Measurements from ENCODE around the gene ADSS2. TPM values are rescaled to one million over a fixed set of nuclear protein-coding genes. Genes with fewer than 3 reads are reported as not detected.

The ADSS2 gene
- total and polyA plus RNA-seq, 4 donors = 18.4 to 46.7 (median 37.0) TPM

GRCh38 chr1:244435562-244436205, 16.0 kb downstream of the ADSS2 start:
- Histone ChIP-seq H3K4me3 (no peak overlapping the region), H3K27me3 (ENCODE audit: control insufficient read depth in 3 of 3, insufficient read depth in 3 of 3, low read length in 2 of 3) (no peaks in the 10 kb centered on the region), H3K9ac (ENCODE audit: insufficient read depth in 1 of 2, low read length in 2 of 2) (no peak overlapping the region), H3K27ac (ENCODE audit: low read depth in 1 of 2, low read length in 1 of 2) (no peak overlapping the region), H3K4me1 (ENCODE audit: control insufficient read depth in 5 of 5, insufficient read depth in 5 of 5, low read length in 5 of 5) (peaks cover 0 to 8% (median 0%) of the 10 kb centered on the region in 5 donors), H3K9me3 (ENCODE audit: control insufficient read depth in 4 of 4, insufficient read depth in 3 of 4, low read length in 3 of 4) (no peaks in the 10 kb centered on the region), H3K36me3 (ENCODE audit: control insufficient read depth in 4 of 4, insufficient read depth in 4 of 4, low read length in 4 of 4) (peaks cover 0 to 9% (median 2%) of the 10 kb centered on the region in 4 donors)
- 83 to 93% methylated on average over 6 of the region's 6 CpGs for WGBS, 2 donors
- ATAC-seq (ENCODE audit: insufficient read depth, low FRiP score) = no peak
- no peak for DNase-seq
- TF ChIP-seq, protein P1, sequence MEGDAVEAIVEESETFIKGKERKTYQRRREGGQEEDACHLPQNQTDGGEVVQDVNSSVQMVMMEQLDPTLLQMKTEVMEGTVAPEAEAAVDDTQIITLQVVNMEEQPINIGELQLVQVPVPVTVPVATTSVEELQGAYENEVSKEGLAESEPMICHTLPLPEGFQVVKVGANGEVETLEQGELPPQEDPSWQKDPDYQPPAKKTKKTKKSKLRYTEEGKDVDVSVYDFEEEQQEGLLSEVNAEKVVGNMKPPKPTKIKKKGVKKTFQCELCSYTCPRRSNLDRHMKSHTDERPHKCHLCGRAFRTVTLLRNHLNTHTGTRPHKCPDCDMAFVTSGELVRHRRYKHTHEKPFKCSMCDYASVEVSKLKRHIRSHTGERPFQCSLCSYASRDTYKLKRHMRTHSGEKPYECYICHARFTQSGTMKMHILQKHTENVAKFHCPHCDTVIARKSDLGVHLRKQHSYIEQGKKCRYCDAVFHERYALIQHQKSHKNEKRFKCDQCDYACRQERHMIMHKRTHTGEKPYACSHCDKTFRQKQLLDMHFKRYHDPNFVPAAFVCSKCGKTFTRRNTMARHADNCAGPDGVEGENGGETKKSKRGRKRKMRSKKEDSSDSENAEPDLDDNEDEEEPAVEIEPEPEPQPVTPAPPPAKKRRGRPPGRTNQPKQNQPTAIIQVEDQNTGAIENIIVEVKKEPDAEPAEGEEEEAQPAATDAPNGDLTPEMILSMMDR (IDR thresholded peaks at IDR 0.05; ENCODE audit: control extremely low read depth, extremely low read depth) = no peak

- H3K9ac ChIP-seq (ENCODE audit: insufficient read depth in 1 of 2, low read length in 2 of 2) = no peak overlapping the region
- no peaks in the 10 kb centered on the region for H3K9me3 ChIP-seq (ENCODE audit: control insufficient read depth in 4 of 4, insufficient read depth in 3 of 4, low read length in 3 of 4)
- no peak overlapping the region for H3K27ac ChIP-seq (ENCODE audit: low read depth in 1 of 2, low read length in 1 of 2)
- TF ChIP-seq, protein P1 (IDR thresholded peaks at IDR 0.05; ENCODE audit: control extremely low read depth, extremely low read depth) = no peak
- peaks cover 0 to 2% (median 0%) of the 10 kb centered on the region in 5 donors for H3K4me1 ChIP-seq (ENCODE audit: control insufficient read depth in 5 of 5, insufficient read depth in 5 of 5, low read length in 5 of 5)
- H3K27me3 ChIP-seq (ENCODE audit: control insufficient read depth in 3 of 3, insufficient read depth in 3 of 3, low read length in 2 of 3) = no peaks in the 10 kb centered on the region
- H3K4me3 ChIP-seq = no peak overlapping the region
- DNase-seq (no peak), ATAC-seq (ENCODE audit: insufficient read depth, low FRiP score) (no peak)
- peaks cover 0 to 10% (median 5%) of the 10 kb centered on the region in 4 donors for H3K36me3 ChIP-seq (ENCODE audit: control insufficient read depth in 4 of 4, insufficient read depth in 4 of 4, low read length in 4 of 4)
Measured at GRCh38 chr1:244431166-244431565, 20.5 kb downstream of the ADSS2 start.

DNA sequence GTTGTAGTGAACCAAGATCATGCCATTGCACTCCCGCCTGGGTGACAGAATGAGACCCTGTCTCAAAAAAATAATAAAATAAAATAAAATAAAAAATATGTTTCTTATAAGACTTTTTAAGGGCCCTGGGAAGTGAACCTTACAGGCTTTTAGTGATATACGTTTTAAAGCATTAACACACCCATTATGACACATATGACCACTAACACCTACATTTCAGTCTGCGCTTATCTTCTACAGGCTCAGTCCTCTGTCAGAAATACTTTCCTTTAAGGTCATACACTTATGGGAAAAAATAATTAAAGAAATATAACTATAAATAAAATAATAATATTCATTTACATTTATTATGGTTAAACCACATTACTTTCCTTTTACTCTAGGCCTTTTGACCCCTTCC, 21.9 kb downstream of the ADSS2 start:
- H3K27ac ChIP-seq (ENCODE audit: low read depth in 1 of 2, low read length in 1 of 2) = no peak overlapping the region
- H3K4me3 ChIP-seq = no peak overlapping the region
- no peak for DNase-seq
- H3K4me1 ChIP-seq (ENCODE audit: control insufficient read depth in 5 of 5, insufficient read depth in 5 of 5, low read length in 5 of 5) = no peaks in the 10 kb centered on the region
- 97 to 98% methylated on average over 3 of the region's 3 CpGs for WGBS, 2 donors
- H3K36me3 ChIP-seq (ENCODE audit: control insufficient read depth in 4 of 4, insufficient read depth in 4 of 4, low read length in 4 of 4) = peaks cover 0 to 6% (median 5%) of the 10 kb centered on the region in 4 donors
- ATAC-seq (ENCODE audit: insufficient read depth, low FRiP score) = no peak
- no peaks in the 10 kb centered on the region for H3K27me3 ChIP-seq (ENCODE audit: control insufficient read depth in 3 of 3, insufficient read depth in 3 of 3, low read length in 2 of 3)
- H3K9ac ChIP-seq (ENCODE audit: insufficient read depth in 1 of 2, low read length in 2 of 2) = no peak overlapping the region
- TF ChIP-seq, protein P1 (IDR thresholded peaks at IDR 0.05; ENCODE audit: control extremely low read depth, extremely low read depth) = no peak
- H3K9me3 ChIP-seq (ENCODE audit: control insufficient read depth in 4 of 4, insufficient read depth in 3 of 4, low read length in 3 of 4) = no peaks in the 10 kb centered on the region

DNA sequence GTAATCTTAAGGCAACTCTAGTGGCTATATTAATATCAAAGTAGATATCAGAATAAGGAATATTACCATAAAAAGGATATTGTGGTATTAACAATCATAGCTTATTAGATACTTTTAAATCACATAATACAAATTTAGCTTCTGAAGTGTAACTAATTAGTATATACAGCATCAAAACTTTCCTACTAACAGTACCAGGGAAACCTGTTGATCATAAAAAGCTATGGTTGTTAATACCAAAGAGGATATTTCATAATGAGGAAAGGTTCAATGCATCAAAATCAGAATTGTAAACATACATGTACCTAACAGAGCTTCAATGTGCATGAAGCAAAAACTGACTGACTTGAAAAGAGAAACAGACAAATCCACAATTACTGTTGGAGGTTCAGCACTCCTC, 24.1 kb downstream of the ADSS2 start:
- no peak for ATAC-seq (ENCODE audit: insufficient read depth, low FRiP score)
- Histone ChIP-seq H3K27ac (ENCODE audit: low read depth in 1 of 2, low read length in 1 of 2) (no peak overlapping the region), H3K27me3 (ENCODE audit: control insufficient read depth in 3 of 3, insufficient read depth in 3 of 3, low read length in 2 of 3) (no peaks in the 10 kb centered on the region), H3K36me3 (ENCODE audit: control insufficient read depth in 4 of 4, insufficient read depth in 4 of 4, low read length in 4 of 4) (peaks cover 1 to 9% (median 5%) of the 10 kb centered on the region in 4 donors), H3K9ac (ENCODE audit: insufficient read depth in 1 of 2, low read length in 2 of 2) (no peak overlapping the region), H3K4me1 (ENCODE audit: control insufficient read depth in 5 of 5, insufficient read depth in 5 of 5, low read length in 5 of 5) (no peaks in the 10 kb centered on the region), H3K9me3 (ENCODE audit: control insufficient read depth in 4 of 4, insufficient read depth in 3 of 4, low read length in 3 of 4) (no peaks in the 10 kb centered on the region), H3K4me3 (no peak overlapping the region)
- TF ChIP-seq, protein P1 (IDR thresholded peaks at IDR 0.05; ENCODE audit: control extremely low read depth, extremely low read depth) = no peak
- no peak for DNase-seq
